ENCODE data around the gene TIMMDC1. TPM values are rescaled to one million over a fixed set of nuclear protein-coding genes. Genes with fewer than 3 reads are reported as not detected.

Gene TIMMDC1
- total and polyA plus RNA-seq, 11 donors = 78.6 to 297 (median 213) TPM

DNA sequence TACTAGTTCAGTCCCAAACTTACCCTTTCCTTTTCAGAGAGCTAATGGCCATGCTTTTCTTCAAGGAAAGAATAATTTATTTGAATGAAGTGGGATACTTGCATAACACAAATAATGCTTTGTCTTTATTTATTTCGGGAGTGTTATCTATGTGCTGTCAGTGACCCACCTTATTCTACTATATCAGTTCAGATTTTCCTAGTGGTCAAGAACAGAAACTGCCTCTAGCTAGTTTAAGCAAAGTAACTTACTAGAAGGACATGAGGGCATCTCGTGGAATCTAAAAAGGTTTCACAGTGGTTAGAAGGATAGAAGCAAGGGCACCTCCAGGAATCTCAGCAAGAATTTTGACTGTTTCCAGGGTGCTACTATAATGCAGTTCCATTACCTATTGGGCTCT lies 3.8 kb upstream of the TIMMDC1 start:
- DNase-seq (no peak), ATAC-seq (no peak)
- Histone ChIP-seq H3K9me3 (no peaks in the 10 kb centered on the region), H3K27me3 (no peaks in the 10 kb centered on the region), H3K36me3 (peaks cover 0 to 33% (median 12%) of the 10 kb centered on the region in 9 donors), H3K27ac (no peak overlapping the region), H3K4me3 (no peak overlapping the region), H3K4me1 (peaks cover 4 to 17% (median 8%) of the 10 kb centered on the region in 12 donors)
- no peak for TF ChIP-seq POLR2A (IDR thresholded peaks at IDR 0.05)
- TF ChIP-seq, protein P1, sequence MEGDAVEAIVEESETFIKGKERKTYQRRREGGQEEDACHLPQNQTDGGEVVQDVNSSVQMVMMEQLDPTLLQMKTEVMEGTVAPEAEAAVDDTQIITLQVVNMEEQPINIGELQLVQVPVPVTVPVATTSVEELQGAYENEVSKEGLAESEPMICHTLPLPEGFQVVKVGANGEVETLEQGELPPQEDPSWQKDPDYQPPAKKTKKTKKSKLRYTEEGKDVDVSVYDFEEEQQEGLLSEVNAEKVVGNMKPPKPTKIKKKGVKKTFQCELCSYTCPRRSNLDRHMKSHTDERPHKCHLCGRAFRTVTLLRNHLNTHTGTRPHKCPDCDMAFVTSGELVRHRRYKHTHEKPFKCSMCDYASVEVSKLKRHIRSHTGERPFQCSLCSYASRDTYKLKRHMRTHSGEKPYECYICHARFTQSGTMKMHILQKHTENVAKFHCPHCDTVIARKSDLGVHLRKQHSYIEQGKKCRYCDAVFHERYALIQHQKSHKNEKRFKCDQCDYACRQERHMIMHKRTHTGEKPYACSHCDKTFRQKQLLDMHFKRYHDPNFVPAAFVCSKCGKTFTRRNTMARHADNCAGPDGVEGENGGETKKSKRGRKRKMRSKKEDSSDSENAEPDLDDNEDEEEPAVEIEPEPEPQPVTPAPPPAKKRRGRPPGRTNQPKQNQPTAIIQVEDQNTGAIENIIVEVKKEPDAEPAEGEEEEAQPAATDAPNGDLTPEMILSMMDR (IDR thresholded peaks at IDR 0.05) = no peak
- 76 to 88% (median 79%) methylated on average over 2 of the region's 2 CpGs for WGBS, 4 donors
- intact Hi-C loops (cut with DNase I) = loop anchor here in 2 of 10 donors (10.0 kb wide), 1 partner anchor 190 kb away; no protein-coding TSS in a partner anchor

DNA sequence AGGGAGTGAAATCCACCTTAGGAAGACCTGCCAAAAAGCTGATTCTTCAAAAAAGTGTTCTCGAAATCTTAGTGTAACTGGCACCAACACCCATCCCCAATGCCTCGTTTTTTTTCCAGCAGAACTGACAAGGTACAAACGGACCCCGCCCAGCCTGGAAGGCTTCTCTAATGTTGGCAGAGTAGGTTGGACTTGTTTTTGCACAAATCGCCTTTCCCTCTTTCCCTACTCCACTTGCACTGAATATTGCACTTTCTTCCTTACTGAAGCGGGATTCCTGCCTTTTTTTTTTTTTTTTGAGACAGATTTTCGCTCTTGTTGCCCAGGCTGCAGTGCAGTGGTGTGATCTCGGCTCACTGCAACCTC lies 544 bp upstream of the TIMMDC1 start:
- DNase-seq (peak in 1 of 5 donors; percentile 34), ATAC-seq (peak in 2 of 4 donors; percentile 1)
- TF ChIP-seq, protein P1 (IDR thresholded peaks at IDR 0.05) = no peak
- TF ChIP-seq POLR2A (IDR thresholded peaks at IDR 0.05) = no peak
- intact Hi-C loops (cut with DNase I) = loop anchor here in 5 of 10 donors (1.0 to 10.0 kb wide), 6 partner anchors 29 to 187 kb away; partner anchors contain the start of genes POGLUT1 (in 2 of the 5), TMEM39A (in 2 of the 5) and COX17 (in 1 of the 5)
- Histone ChIP-seq H3K27me3 (no peaks in the 10 kb centered on the region), H3K36me3 (peaks cover 0 to 25% (median 4%) of the 10 kb centered on the region in 9 donors), H3K27ac (peak overlapping the region in 11 of 12 donors; percentile 89 to 98 (median 95)), H3K4me3 (peak overlapping the region; percentile 47 to 93 (median 74)), H3K9me3 (no peaks in the 10 kb centered on the region), H3K4me1 (peaks cover 9 to 38% (median 27%) of the 10 kb centered on the region in 12 donors)
- WGBS, 4 donors = 5 to 13% (median 11%) methylated on average over 8 of the region's 8 CpGs

DNA sequence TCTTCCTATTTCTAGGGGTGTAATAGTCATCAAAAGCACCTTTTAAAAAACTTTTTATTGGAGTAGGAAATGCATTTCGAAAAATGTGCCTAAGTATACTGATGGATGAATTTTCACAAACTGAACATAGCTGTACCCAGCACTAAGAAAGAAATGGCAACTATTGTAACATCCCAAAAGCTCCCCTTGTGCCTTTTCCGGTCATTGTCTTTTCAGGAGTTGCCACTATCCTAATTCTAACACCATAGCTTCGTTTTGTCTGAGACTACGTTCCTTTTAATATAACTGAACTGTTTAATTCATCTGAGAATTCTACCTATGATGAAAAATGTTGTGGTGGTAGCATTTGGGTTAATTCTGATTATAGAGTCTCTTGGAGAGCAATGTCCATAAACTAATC lies 1.9 kb downstream of the TIMMDC1 start:
- Histone ChIP-seq H3K4me1 (peaks cover 9 to 38% (median 27%) of the 10 kb centered on the region in 12 donors), H3K4me3 (peak overlapping the region in 9 of 12 donors; percentile 69 to 93 (median 78)), H3K9me3 (no peaks in the 10 kb centered on the region), H3K27me3 (no peaks in the 10 kb centered on the region), H3K36me3 (peaks cover 0 to 46% (median 25%) of the 10 kb centered on the region in 9 donors), H3K27ac (peak overlapping the region in 4 of 12 donors; percentile 11 to 98 (median 58))
- DNase-seq = no peak
- intact Hi-C loops (cut with DNase I) = no loop called here
- no peak for ATAC-seq
- 57 to 73% (median 64%) methylated on average over 4 of the region's 4 CpGs for WGBS, 4 donors
- TF ChIP-seq POLR2A (IDR thresholded peaks at IDR 0.05) = no peak

DNA sequence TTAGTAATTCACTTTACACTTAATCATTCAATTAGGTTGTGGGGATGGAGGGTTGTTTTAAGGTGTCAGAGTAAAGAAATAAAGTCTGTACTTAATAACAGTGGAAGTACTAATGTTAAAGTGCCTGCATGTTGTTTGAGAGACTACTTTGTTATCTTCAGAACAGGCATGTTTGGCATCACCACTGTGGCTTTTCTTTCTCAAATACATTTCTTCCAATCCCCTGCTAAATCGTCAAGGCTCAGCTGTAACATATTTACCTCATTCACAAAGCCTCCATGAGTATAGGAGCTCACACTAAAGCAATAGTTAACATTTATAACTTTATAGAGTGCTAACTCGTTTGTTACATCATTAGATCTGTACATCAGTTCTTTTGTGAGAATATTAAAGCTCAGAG lies 2.6 kb downstream of the TIMMDC1 start:
- Histone ChIP-seq H3K4me3 (peak overlapping the region in 8 of 12 donors; percentile 69 to 93 (median 78)), H3K27me3 (no peaks in the 10 kb centered on the region), H3K4me1 (peaks cover 9 to 38% (median 27%) of the 10 kb centered on the region in 12 donors), H3K27ac (peak overlapping the region in 3 of 12 donors; percentile 11 to 98 (median 25)), H3K9me3 (no peaks in the 10 kb centered on the region), H3K36me3 (peaks cover 0 to 52% (median 32%) of the 10 kb centered on the region in 9 donors)
- 27 to 43% (median 35%) methylated on average over 2 of the region's 2 CpGs for WGBS, 4 donors
- DNase-seq = no peak
- intact Hi-C loops (cut with DNase I) = no loop called here
- TF ChIP-seq, protein P1 (IDR thresholded peaks at IDR 0.05) = no peak
- ATAC-seq = no peak
